Nephron (organoid): ENCODE measurements around the gene MGAT4A.

Experiments used
- H3K27ac Mint-ChIP-seq, 3 experiments: 2 replicates each; pipeline ENCODE4 v1.8.0; 2020; ENCODE audit warnings: mixed read lengths in 3 of 3, mild to moderate bottlenecking in 2 of 3, moderate library complexity in 1 of 3
- H3K27me3 Mint-ChIP-seq: 2 replicates; pipeline ENCODE4 v1.8.0; 2021; ENCODE audit warnings: low read depth, mild to moderate bottlenecking, moderate library complexity, mixed read lengths
- H3K36me3 Mint-ChIP-seq: 2 replicates; pipeline ENCODE4 v1.8.0; 2020; ENCODE audit warnings: low read depth, mixed read lengths
- H3K4me1 Mint-ChIP-seq: 2 replicates; pipeline ENCODE4 v1.8.0; 2020; ENCODE audit warnings: mixed read lengths
- H3K4me3 Mint-ChIP-seq, 3 experiments: 2 replicates each; pipeline ENCODE4 v1.8.0; 2020; ENCODE audit warnings: mild to moderate bottlenecking in 3 of 3, mixed read lengths in 3 of 3, moderate library complexity in 2 of 3
- H3K9me3 Mint-ChIP-seq: 2 replicates; pipeline ENCODE4 v1.8.0; 2020; ENCODE audit warnings: mixed read lengths
- CTCF ChIP-seq, 3 experiments: fragments of 200-600 bp; sonication (generic); IDR thresholded peaks; one replicate each; pipeline ENCODE4 v1.5.0; 2021; ENCODE audit warnings: antibody characterized with exemption in 3 of 3; ENCODE audit not compliant: unreplicated experiment in 3 of 3

Gene MGAT4A

GRCh38 chr2:98749066-98749450 is 18.1 kb upstream of the MGAT4A start:
- peaks cover 7% of the 10 kb centered on the region for H3K27me3 Mint-ChIP-seq
- no peak for TF ChIP-seq CTCF (IDR thresholded peaks at IDR 0.05; ENCODE audit: unreplicated experiment in 3 of 3)
- H3K27ac Mint-ChIP-seq, result no peak overlapping the region
- no peaks in the 10 kb centered on the region for H3K9me3 Mint-ChIP-seq
- H3K4me3 Mint-ChIP-seq, result no peak overlapping the region
- no peaks in the 10 kb centered on the region for H3K4me1 Mint-ChIP-seq
- no peaks in the 10 kb centered on the region for H3K36me3 Mint-ChIP-seq

GRCh38 chr2:98748292-98749065 is 17.5 kb upstream of the MGAT4A start:
- no peaks in the 10 kb centered on the region for H3K9me3 Mint-ChIP-seq
- H3K4me3 Mint-ChIP-seq, result no peak overlapping the region
- no peak for TF ChIP-seq CTCF (IDR thresholded peaks at IDR 0.05; ENCODE audit: unreplicated experiment in 3 of 3)
- no peaks in the 10 kb centered on the region for H3K36me3 Mint-ChIP-seq
- no peak overlapping the region for H3K27ac Mint-ChIP-seq
- no peaks in the 10 kb centered on the region for H3K4me1 Mint-ChIP-seq
- H3K27me3 Mint-ChIP-seq, result peaks cover 4% of the 10 kb centered on the region

- Mint-ChIP-seq H3K9me3 (no peaks in the 10 kb centered on the region), H3K36me3 (no peaks in the 10 kb centered on the region), H3K27ac (no peak overlapping the region), H3K27me3 (peaks cover 5% of the 10 kb centered on the region), H3K4me1 (no peaks in the 10 kb centered on the region), H3K4me3 (no peak overlapping the region)
- TF ChIP-seq CTCF (IDR thresholded peaks at IDR 0.05; ENCODE audit: unreplicated experiment in 3 of 3), result no peak
Observed at GRCh38 chr2:98747888-98748287, 17.0 kb upstream of the MGAT4A start.

- Mint-ChIP-seq H3K9me3 (no peaks in the 10 kb centered on the region), H3K27me3 (peaks cover 9% of the 10 kb centered on the region), H3K4me3 (no peak overlapping the region), H3K27ac (no peak overlapping the region), H3K4me1 (no peaks in the 10 kb centered on the region), H3K36me3 (no peaks in the 10 kb centered on the region)
- no peak for TF ChIP-seq CTCF (IDR thresholded peaks at IDR 0.05; ENCODE audit: unreplicated experiment in 3 of 3)
Observed at GRCh38 chr2:98746426-98746825, 15.5 kb upstream of the MGAT4A start.

GRCh38 chr2:98744595-98744994 is 13.7 kb upstream of the MGAT4A start:
- H3K9me3 Mint-ChIP-seq, result no peaks in the 10 kb centered on the region
- no peaks in the 10 kb centered on the region for H3K36me3 Mint-ChIP-seq
- no peak overlapping the region for H3K27ac Mint-ChIP-seq
- H3K27me3 Mint-ChIP-seq, result peaks cover 9% of the 10 kb centered on the region
- H3K4me1 Mint-ChIP-seq, result peaks cover 5% of the 10 kb centered on the region
- no peak for TF ChIP-seq CTCF (IDR thresholded peaks at IDR 0.05; ENCODE audit: unreplicated experiment in 3 of 3)
- H3K4me3 Mint-ChIP-seq, result no peak overlapping the region

- no peak overlapping the region for H3K4me3 Mint-ChIP-seq
- TF ChIP-seq CTCF (IDR thresholded peaks at IDR 0.05; ENCODE audit: unreplicated experiment in 3 of 3), result no peak
- H3K36me3 Mint-ChIP-seq, result no peaks in the 10 kb centered on the region
- H3K4me1 Mint-ChIP-seq, result peaks cover 5% of the 10 kb centered on the region
- H3K9me3 Mint-ChIP-seq, result no peaks in the 10 kb centered on the region
- peaks cover 7% of the 10 kb centered on the region for H3K27me3 Mint-ChIP-seq
- H3K27ac Mint-ChIP-seq, result no peak overlapping the region
Observed at GRCh38 chr2:98743835-98744234, 12.9 kb upstream of the MGAT4A start.
